GM12874 (cell line): Measurements from ENCODE around the gene FBH1.

Experiments
- TF ChIP-seq, protein P1 (sequence below): IDR thresholded peaks from 2 replicates; pipeline ENCODE4 v1.5.1; 2011; ENCODE audit warnings: low read depth, mild to moderate bottlenecking, control low read depth, low read length, moderate library complexity; ENCODE audit not compliant: insufficient read depth

The FBH1 gene

DNA sequence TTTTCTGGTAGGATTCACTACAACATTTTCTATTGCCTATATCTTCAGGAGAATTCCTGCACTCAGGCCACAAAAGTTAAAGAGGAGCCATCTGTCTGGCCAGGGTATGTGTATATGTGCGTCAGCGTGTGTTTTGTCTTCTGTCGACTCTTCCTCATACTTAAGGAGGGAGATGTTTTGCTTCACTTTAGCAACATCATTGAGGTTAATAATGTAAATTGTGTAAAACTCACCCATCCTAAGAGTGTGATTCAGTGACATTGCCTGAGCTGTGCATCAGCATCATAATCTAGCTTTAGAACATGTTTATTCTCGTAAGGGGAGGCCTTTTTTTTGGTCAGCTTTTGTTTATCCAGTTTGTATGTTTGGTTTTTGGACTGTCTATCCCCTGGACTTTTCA is 23.7 kb downstream of the FBH1 start:
- TF ChIP-seq, protein P1, sequence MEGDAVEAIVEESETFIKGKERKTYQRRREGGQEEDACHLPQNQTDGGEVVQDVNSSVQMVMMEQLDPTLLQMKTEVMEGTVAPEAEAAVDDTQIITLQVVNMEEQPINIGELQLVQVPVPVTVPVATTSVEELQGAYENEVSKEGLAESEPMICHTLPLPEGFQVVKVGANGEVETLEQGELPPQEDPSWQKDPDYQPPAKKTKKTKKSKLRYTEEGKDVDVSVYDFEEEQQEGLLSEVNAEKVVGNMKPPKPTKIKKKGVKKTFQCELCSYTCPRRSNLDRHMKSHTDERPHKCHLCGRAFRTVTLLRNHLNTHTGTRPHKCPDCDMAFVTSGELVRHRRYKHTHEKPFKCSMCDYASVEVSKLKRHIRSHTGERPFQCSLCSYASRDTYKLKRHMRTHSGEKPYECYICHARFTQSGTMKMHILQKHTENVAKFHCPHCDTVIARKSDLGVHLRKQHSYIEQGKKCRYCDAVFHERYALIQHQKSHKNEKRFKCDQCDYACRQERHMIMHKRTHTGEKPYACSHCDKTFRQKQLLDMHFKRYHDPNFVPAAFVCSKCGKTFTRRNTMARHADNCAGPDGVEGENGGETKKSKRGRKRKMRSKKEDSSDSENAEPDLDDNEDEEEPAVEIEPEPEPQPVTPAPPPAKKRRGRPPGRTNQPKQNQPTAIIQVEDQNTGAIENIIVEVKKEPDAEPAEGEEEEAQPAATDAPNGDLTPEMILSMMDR, result no peak

DNA sequence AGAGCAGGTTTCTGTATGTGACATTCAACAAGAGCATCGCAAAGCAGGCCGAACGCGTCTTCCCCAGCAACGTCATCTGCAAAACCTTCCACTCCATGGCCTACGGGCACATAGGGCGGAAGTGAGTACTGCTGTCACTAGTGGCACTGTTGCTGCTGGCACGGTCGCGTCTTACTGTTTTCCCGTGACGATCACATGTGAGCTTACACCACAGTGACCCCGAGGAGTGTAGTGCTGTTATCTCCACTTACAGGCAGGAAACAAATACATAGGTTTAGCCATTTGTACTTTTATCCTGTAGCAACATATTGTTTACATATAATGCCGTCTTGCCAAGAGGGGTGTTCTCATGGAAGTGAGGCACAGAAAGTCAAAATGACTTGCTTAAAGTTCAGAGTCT is 25.4 kb downstream of the FBH1 start:
- TF ChIP-seq, protein P1, result no peak

DNA sequence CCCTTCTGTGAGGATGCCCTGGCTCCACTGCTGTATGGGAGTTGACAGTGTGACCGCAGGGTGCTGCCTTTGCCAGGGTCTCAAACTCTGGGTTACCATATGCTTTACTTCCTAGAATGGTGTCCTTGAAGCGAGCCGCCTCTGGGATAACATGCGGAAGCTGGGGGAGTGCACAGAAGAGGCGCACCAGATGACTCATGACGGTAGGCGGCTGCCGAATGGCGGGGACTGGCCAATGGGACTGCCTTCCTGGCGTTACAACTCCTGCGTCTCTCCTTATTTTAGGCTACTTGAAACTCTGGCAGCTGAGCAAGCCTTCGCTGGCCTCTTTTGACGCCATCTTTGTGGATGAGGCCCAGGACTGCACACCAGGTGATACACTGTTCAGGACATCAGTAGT is 27.3 kb downstream of the FBH1 start:
- TF ChIP-seq, protein P1, result no peak

DNA sequence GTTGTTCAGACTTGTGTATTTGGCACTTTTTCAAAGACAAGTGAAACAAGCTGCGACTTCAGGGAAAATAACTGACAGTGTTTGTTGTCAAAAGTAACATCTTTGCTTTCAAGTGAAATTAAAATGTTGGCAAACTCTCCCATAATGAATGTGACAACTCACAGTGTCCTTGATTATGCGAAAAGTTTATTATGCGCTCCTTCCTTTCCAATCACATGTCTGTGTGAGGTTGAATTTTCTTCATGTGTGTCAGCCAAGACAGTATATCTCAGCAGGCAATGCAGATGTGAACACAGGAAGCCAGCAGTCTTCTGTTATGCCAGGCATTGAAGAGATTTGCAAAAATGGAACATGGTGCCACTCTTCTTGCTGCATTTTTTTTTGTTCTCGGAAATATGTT is 28.7 kb downstream of the FBH1 start:
- TF ChIP-seq, protein P1, result no peak

DNA sequence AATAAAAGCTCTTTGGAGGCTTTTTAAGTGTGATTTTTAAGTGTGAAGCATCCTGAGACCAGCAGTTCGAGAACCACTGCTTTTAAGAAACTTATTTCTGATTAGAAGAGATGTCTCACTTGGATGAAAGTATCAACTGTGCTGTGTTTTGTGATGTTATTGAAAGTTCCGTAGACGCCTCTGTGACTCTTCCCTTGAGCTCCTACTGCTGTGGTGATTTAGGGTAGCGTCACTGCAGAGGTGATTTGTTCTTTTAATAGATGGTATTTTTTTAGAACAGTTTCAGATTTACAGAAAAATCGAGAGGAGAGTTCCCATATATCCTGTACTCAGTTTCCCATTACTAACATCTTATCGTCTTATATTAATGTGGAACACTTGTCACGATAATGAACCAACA is 29.5 kb downstream of the FBH1 start:
- TF ChIP-seq, protein P1, result no peak

DNA sequence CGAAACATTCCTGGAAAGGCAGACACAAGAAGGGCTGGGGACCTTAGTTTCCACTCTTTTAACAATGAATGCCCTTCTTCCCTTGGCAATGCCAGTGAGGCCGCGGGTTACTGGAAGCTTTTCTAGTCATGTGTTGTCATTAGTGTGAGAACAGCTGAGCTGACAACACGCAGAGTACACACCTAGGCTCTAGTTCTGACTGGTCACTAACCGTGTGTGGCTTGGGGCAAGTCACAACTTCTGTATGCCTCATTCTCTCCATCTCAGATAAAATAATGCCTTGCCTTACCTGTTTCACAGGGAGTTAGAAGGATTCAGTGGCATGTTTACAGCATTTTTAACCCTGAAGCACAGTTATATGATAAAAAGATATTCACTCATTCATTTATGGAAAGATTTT is 31.7 kb downstream of the FBH1 start:
- TF ChIP-seq, protein P1, result no peak

DNA sequence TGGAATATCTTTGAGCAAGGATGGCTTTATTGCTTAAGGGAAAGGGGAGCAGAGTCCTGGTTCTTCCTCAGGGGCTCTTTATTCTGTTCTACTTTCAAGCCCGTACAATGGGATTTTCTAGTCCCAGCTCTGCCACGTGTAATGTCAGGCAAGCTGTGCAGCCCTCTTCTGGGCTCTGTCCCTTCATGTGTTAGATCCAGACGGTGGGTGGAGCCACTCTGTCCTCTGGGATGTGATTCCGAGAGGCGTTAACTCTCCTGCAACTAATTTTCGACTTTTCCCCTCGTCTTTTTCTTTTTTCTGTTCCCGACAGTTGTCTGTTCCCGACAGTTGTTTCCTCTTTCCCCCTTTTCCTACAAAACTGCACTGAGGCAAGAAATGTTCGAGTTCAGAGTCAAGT is 34.8 kb downstream of the FBH1 start:
- TF ChIP-seq, protein P1, result no peak

- TF ChIP-seq, protein P1, result no peak
These were observed 37.3 kb downstream of the FBH1 start for GRCh38 chr10:5927306-5927705.
